HCT116 (cell line): ENCODE data around the gene NFASC. TPM values are rescaled to one million over a fixed set of nuclear protein-coding genes. Genes with fewer than 3 reads are reported as not detected.

Experiments
- ATAC-seq: fragments of 200-7000 bp; cut with Tn5 transposase; 2 replicates; pipeline ENCODE4 v1.9.1; 2020; ENCODE audit warnings: mild to moderate bottlenecking, moderate library complexity
- BruUV-seq: library from RNA; stranded (reverse); fragments of 400-500 nt; replicated peaks from 2 replicates; lab custom pipeline; 2021; lab: Mats Ljungman, UMichigan
- CTCF ChIA-PET: fragments of 300-600 bp; sonication (Branson Sonifier 250); formaldehyde crosslinking; loops from one replicate; lab custom pipeline; 2021; ENCODE audit warnings: antibody characterized with exemption; lab: Charles Lee
- POLR2A ChIA-PET: fragments of 300-600, 350-600 bp; sonication (Branson Sonifier 250); formaldehyde crosslinking; loops from one replicate; lab custom pipeline; 2021; ENCODE audit warnings: antibody characterized with exemption; lab: Charles Lee
- RAD21 ChIA-PET, 2 experiments: fragments of 300-600 bp; sonication (Branson Sonifier 250); formaldehyde crosslinking; loops; one replicate each; lab custom pipeline; 2023; ENCODE audit warnings: low total read pairs in 2 of 2; ENCODE audit not compliant: uncharacterized antibody in 2 of 2, unreplicated experiment in 2 of 2, low non-redundant PET in 1 of 2; lab: Charles Lee
- DNase-seq: peaks from one replicate; pipeline ENCODE4 v3.0.0-alpha.2; 2010; ENCODE audit warnings: low read depth, low spot score
- H2AFZ ChIP-seq: fragments of 200-600 bp; shearing (Covaris generic), sonication (generic); 2 replicates; pipeline ENCODE4 v1.6.1; 2017; ENCODE audit warnings: low read depth, mixed run types, mixed read lengths, antibody characterized with exemption, low read length; ENCODE audit not compliant: poor library complexity, severe bottlenecking
- H3K27ac ChIP-seq: 2 replicates; pipeline ENCODE4 v1.5.1; 2012; ENCODE audit warnings: low read depth, low read length
- H3K27me3 ChIP-seq: fragments of 200-600 bp; sonication (generic); 2 replicates; pipeline ENCODE4 v1.6.1; 2016; ENCODE audit warnings: mixed run types, low read length, mixed read lengths; ENCODE audit not compliant: insufficient read depth
- H3K36me3 ChIP-seq, 2 experiments: fragments of 200-500 bp in 1 of 2; fragments of 200-600 bp in 1 of 2; sonication (Bioruptor generic) in 1 of 2; sonication (generic) in 1 of 2; 2 replicates each; pipeline versions ENCODE4 v1.5.1 to v1.6.1; 2014 to 2016; ENCODE audit warnings: low read length in 2 of 2, inconsistent platforms in 1 of 2, mixed read lengths in 1 of 2, mixed run types in 1 of 2; ENCODE audit not compliant: insufficient read depth in 2 of 2, control insufficient read depth in 1 of 2
- H3K4me1 ChIP-seq, 2 experiments: fragments of 200-600 bp in 1 of 2; sonication (generic) in 1 of 2; 2 replicates each; pipeline versions ENCODE4 v1.5.1 to v1.6.1; 2012 to 2017; ENCODE audit warnings: low read length in 2 of 2, inconsistent platforms in 1 of 2, mild to moderate bottlenecking in 1 of 2, mixed read lengths in 1 of 2, mixed run types in 1 of 2, moderate library complexity in 1 of 2; ENCODE audit not compliant: insufficient read depth in 2 of 2, control insufficient read depth in 1 of 2
- H3K4me2 ChIP-seq: fragments of 200-600 bp; sonication (generic); 2 replicates; pipeline ENCODE4 v1.6.1; 2017; ENCODE audit warnings: mixed run types, low read length, mixed read lengths
- H3K4me3 ChIP-seq, 2 experiments: fragments of 200-600 bp in 1 of 2; sonication (generic) in 1 of 2; replicated peaks in 1 of 2; 2 replicates each; pipeline ENCODE4 v1.5.1; 2011 to 2016; ENCODE audit warnings: low read length in 2 of 2, control low read depth in 1 of 2, low read depth in 1 of 2, mild to moderate bottlenecking in 1 of 2, mixed read lengths in 1 of 2, mixed run types in 1 of 2
- H3K79me2 ChIP-seq: fragments of 200-600 bp; sonication (generic); 2 replicates; pipeline ENCODE4 v1.6.1; 2017; ENCODE audit warnings: mild to moderate bottlenecking, mixed run types, low read length, moderate library complexity, mixed read lengths; ENCODE audit not compliant: insufficient read depth
- H3K9ac ChIP-seq: fragments of 200-600 bp; sonication (generic); 2 replicates; pipeline ENCODE4 v1.6.1; 2016; ENCODE audit warnings: low read length, mixed read lengths
- H3K9me2 ChIP-seq: fragments of 200-600 bp; sonication (generic), shearing (Covaris generic); 2 replicates; pipeline ENCODE4 v1.6.1; 2017; ENCODE audit warnings: mixed run types, mild to moderate bottlenecking, moderate library complexity; ENCODE audit not compliant: insufficient read depth
- H3K9me3 ChIP-seq, 2 experiments: fragments of 200-500 bp in 1 of 2; fragments of 200-600 bp in 1 of 2; sonication (Bioruptor generic) in 1 of 2; sonication (generic) in 1 of 2; 2 replicates each; pipeline ENCODE4 v1.6.1; 2014 to 2017; ENCODE audit warnings: low read length in 2 of 2, mixed read lengths in 2 of 2, inconsistent platforms in 1 of 2, low read depth in 1 of 2, mild to moderate bottlenecking in 1 of 2, mixed run types in 1 of 2, moderate library complexity in 1 of 2; ENCODE audit not compliant: control insufficient read depth in 1 of 2, insufficient read depth in 1 of 2
- H4K20me1 ChIP-seq: fragments of 200-600 bp; sonication (generic), shearing (Covaris generic); 2 replicates; pipeline ENCODE4 v1.6.1; 2017; ENCODE audit warnings: mixed run types, mild to moderate bottlenecking, moderate library complexity; ENCODE audit not compliant: insufficient read depth
- ATF3 ChIP-seq: IDR thresholded peaks from 2 replicates; pipeline ENCODE4 v1.6.1; 2012
- CTCF ChIP-seq, 3 experiments: fragments of 200-600 bp in 1 of 3; sonication (generic) in 1 of 3; IDR thresholded peaks in 2 of 3; conservative IDR thresholded peaks in 1 of 3; 2 replicates each; pipeline ENCODE4 v1.5.1; 2012 to 2017; ENCODE audit warnings: low read depth in 2 of 3, low read length in 2 of 3, antibody characterized with exemption in 1 of 3, borderline replicate concordance in 1 of 3, control low read depth in 1 of 3, mild to moderate bottlenecking in 1 of 3, mixed read lengths in 1 of 3, mixed run types in 1 of 3, moderate library complexity in 1 of 3; ENCODE audit not compliant: insufficient read depth in 1 of 3
- ELF1 ChIP-seq: IDR thresholded peaks from 2 replicates; pipeline ENCODE4 v1.6.1; 2012; ENCODE audit warnings: low read depth, borderline replicate concordance
- EZH2 ChIP-seq: fragments of 200-600 bp; sonication (generic); IDR thresholded peaks from 2 replicates; pipeline ENCODE4 v1.6.1; 2017; ENCODE audit warnings: antibody characterized with exemption, mixed run types
- EZH2phosphoT487 ChIP-seq: fragments of 200-600 bp; IDR thresholded peaks from 2 replicates; pipeline ENCODE4 v1.6.1; 2018; ENCODE audit warnings: antibody characterized with exemption, borderline replicate concordance
- JUND ChIP-seq: IDR thresholded peaks from 2 replicates; pipeline ENCODE4 v1.6.1; 2012
- MAX ChIP-seq: IDR thresholded peaks from 2 replicates; pipeline ENCODE4 v1.6.1; 2012
- RAD21 ChIP-seq: IDR thresholded peaks from 2 replicates; pipeline ENCODE4 v1.6.1; 2012; ENCODE audit warnings: low read depth, mild to moderate bottlenecking
- SIN3A ChIP-seq: IDR thresholded peaks from 2 replicates; pipeline ENCODE4 v1.6.1; 2012; ENCODE audit warnings: low read depth
- SP1 ChIP-seq: IDR thresholded peaks from 2 replicates; pipeline ENCODE4 v1.6.1; 2012; ENCODE audit warnings: low read depth
- SRF ChIP-seq: IDR thresholded peaks from 2 replicates; pipeline ENCODE4 v1.6.1; 2012; ENCODE audit warnings: low read depth
- TCF7L2 ChIP-seq: IDR thresholded peaks from 2 replicates; pipeline ENCODE4 v1.7.0; 2011; ENCODE audit warnings: borderline replicate concordance, inconsistent platforms; ENCODE audit not compliant: insufficient read depth, insufficient read length; ENCODE audit errors: extremely low read depth
- YY1 ChIP-seq: IDR thresholded peaks from 2 replicates; pipeline ENCODE4 v1.6.1; 2011; ENCODE audit warnings: low read length, low read depth, moderate library complexity, mild to moderate bottlenecking; ENCODE audit not compliant: insufficient replicate concordance; ENCODE audit errors: extremely low read depth
- ZBTB33 ChIP-seq: IDR thresholded peaks from 2 replicates; pipeline ENCODE4 v1.6.1; 2011; ENCODE audit warnings: mild to moderate bottlenecking, low read length, moderate library complexity; ENCODE audit not compliant: insufficient replicate concordance; ENCODE audit errors: extremely low read depth
- intact Hi-C: fragments of 100-400 bp; cut with micrococcal nuclease; formaldehyde crosslinking; loops from 2 replicates; pipeline ENCODE4 v1.10.0; 2022
- total RNA-seq: library from RNA; stranded (reverse); gene quantifications from one replicate; pipeline ENCODE4 v1.2.1, GENCODE V29; 2021; ENCODE audit not compliant: unreplicated experiment

The NFASC gene
- total RNA-seq, 1 experiment from 2014 or later: 0.57 TPM

GRCh38 chr1:205017766-205018165, 147.1 kb downstream of the NFASC start (continued):
- TF ChIP-seq ATF3 (no peak), TCF7L2 (no peak), RAD21 (no peak), EZH2 (no peak), CTCF (IDR thresholded peaks at IDR 0.05 in 2 of 3, conservative IDR thresholded peaks at IDR 0.05 in 1 of 3; ENCODE audit: borderline replicate concordance in 1 of 3, insufficient read depth in 1 of 3, low read depth in 2 of 3, low read length in 2 of 3) (no peak)
- TF ChIP-seq, all 23 proteins: peak for 0

GRCh38 chr1:205018381-205018780, 147.7 kb downstream of the NFASC start:
- ChIA-PET RAD21 (no interaction called here), CTCF (interaction anchor here (0.8 kb wide), 1 partner anchor 43 kb away, joined by 4 read pairs; no protein-coding TSS in a partner anchor), POLR2A (no interaction called here)
- no peak overlapping the region for H3K4me2 ChIP-seq
- ATAC-seq (no peak), DNase-seq (no peak)
- BruUV-seq: no TSS peak
- H4K20me1 ChIP-seq: no peaks in the 10 kb centered on the region
- H3K4me1 ChIP-seq: 0 out of 4 replicates have a peak, but pooled peaks cover 0 to 3% of the 10 kb centered on the region in 2 experiments
- H3K27me3 ChIP-seq: no peaks in the 10 kb centered on the region; the same call in 1 of the 2 replicates
- no peaks in the 10 kb centered on the region for H3K9me3 ChIP-seq
- no peaks in the 10 kb centered on the region for H3K9me2 ChIP-seq
- H3K36me3 ChIP-seq: no peaks in the 10 kb centered on the region
- intact Hi-C loops: no loop called here
- H2AFZ ChIP-seq: no peak overlapping the region
- no peaks in the 10 kb centered on the region for H3K79me2 ChIP-seq
- H3K4me3 ChIP-seq: no peak overlapping the region
- H3K27ac ChIP-seq: no peak overlapping the region
- TF ChIP-seq JUND (no peak), YY1 (no peak), MAX (no peak), EZH2 (no peak), EZH2phosphoT487 (no peak), ATF3 (no peak), SP1 (no peak), SRF (no peak), ELF1 (no peak), SIN3A (no peak), ZBTB33 (no peak)
- TF ChIP-seq, all 23 proteins: peak for 0
- no peak overlapping the region for H3K9ac ChIP-seq
